ENCODE measurements around the gene PRRC2B.

Gene PRRC2B

DNA sequence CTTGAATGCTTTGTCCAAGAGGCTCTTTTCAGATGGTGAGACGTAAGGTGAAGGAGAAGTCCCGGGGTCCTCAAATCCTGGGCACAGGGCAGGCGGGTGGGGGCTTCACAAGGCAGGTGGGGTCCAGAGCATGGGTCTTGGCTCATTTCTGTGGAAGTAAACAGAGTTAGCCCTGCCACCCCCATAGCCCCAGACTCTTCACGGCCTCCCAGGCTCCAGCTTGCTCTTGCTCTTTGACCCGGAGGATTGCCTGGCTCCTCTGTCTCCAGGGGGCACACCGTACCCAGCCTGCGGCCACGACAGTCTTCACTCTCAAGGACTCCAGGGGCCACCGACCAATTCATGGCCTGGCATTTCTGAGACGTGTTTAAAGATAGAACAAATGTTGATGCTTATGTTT, 80.0 kb downstream of the PRRC2B start:
- peak; percentile 41 for DNase-seq

- DNase-seq: peak; percentile 37
These were observed 80.8 kb downstream of the PRRC2B start for GRCh38 chr9:131474711-131475110.

- DNase-seq: peak; percentile 46
These were observed 81.4 kb downstream of the PRRC2B start for GRCh38 chr9:131475111-131475955.

- DNase-seq: no peak
These were observed 82.3 kb downstream of the PRRC2B start for GRCh38 chr9:131475956-131476776.

- no peak for DNase-seq
These were observed 83.0 kb downstream of the PRRC2B start for GRCh38 chr9:131476777-131477345.

GRCh38 chr9:131477367-131477766, 83.5 kb downstream of the PRRC2B start:
- DNase-seq: no peak

DNA sequence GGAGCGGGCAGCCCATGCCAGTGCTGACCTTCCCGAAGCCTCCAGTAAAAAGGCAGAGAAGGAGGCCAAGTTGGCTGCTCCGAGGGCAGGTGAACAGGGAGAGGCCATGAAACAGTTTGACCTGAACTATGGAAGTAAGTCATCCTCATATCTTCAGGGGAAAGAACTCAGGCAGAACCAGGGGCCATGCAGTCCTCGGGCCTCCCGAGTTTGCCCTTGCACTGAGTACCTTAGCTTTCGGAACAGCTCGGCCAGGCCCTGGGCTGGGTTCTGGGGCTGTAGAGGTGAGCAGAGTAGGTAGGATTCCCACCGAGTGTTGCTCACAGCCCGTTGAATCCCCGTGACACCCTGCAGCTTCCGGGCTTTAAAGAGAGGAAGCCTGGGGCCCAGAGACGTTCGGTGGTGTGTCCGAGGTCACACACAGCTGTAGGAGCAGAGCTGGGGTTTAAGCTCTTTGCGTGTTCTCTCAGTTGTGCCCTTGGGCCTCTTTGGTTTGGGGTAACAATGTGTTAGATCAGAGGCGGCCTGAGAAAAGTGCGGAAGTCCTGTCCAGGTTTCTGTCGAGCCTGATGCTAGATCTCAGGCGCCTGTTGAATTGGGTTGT, 84.0 kb downstream of the PRRC2B start:
- DNase-seq: no peak

DNA sequence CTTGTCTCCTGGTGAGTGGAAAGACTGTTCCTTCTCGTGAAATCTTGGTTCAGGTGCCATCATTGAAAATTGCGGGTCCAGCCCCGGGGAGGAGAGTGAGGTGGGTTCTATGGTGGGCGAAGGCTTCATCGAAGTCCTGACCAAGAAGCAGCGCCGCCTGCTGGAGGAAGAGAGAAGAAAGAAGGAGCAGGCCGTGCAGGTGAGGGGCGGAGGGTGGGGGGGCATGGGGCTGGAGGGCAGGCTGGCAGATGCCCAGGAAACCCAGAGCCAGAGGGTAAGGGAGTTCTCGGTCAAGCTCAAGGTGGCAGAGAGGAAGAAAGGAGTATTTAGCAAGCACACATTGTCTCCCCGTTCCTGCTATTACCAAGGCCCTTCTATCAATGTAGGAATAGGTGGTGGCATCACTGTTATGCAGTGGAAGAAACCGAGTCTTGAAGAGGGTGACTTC, 84.6 kb downstream of the PRRC2B start:
- no peak for DNase-seq

- no peak for DNase-seq
These were observed 85.0 kb downstream of the PRRC2B start for GRCh38 chr9:131478911-131479310.

GRCh38 chr9:131480258-131480657, 86.4 kb downstream of the PRRC2B start:
- no peak for DNase-seq

DNA sequence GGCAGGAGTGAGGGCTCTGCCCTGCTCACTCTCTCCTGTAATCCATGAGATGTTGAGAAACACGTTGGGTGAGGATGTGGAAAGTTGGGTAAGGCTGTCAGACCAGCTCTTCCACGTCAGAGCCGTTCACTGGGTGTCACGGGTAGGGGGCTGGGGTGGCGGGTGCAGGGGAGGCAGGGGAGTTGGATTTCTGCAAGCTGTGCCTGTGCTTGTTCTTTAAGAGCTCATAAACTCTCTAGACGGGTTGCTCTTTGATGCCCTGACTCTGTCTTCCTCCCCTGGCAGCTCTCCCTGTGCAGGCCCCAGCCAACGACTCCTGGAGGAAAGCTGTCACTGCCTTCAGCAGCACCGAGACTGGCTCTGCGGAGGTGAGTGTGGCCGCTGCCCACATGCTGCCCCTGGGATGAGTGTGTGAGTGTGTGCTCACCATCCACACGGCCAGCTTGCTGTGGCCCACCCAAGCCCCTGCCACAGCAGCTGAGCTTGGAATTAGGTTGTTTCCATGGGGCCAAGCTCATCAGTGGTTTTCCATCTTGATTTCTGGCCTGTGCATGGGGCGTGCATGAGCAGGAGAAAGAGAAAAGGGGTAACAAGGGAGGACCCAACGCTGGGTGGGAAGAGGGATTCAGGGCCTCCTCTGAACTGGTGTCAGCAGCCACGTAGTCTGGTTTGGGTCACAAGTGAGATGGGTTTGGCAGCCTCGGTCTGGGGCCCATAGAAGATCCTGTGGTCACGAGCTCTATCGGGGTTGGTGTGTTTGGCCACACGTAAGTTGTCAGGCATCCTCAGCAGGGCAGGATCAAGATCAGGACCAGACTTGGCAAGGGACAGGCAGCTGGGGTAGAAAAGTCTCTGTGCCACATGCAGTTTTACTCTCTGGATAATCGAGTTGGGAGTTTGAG, 87.8 kb downstream of the PRRC2B start:
- DNase-seq: peak; percentile 42

DNA sequence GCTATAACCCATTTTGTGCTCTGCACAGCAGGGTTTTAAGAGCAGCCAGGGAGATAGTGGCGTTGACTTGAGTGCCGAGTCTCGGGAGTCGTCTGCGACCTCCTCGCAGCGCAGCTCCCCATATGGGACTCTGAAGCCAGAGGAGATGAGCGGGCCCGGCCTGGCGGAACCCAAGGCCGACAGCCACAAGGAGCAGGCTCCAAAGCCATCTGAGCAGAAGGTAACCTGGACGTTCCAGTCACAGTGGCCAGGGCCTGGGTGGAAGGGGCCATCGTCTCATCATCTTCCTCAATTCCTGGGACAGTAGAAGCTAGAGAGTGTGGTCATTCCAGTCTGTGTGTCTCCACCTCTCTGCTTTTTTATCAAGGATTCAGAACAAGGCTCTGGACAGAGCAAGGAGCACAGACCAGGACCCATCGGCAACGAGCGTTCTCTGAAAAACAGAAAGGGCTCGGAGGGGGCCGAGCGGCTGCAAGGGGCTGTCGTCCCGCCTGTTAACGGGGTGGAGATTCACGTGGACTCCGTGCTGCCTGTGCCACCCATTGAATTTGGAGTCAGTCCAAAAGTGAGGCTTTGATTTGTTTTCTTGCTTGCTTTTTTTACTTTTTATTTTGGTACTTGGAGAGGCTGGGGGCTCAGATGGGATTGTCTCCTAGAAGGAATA, 88.6 kb downstream of the PRRC2B start:
- DNase-seq: peak; percentile 51

- peak; percentile 35 for DNase-seq
These were observed 89.6 kb downstream of the PRRC2B start for GRCh38 chr9:131483319-131484050.

DNA sequence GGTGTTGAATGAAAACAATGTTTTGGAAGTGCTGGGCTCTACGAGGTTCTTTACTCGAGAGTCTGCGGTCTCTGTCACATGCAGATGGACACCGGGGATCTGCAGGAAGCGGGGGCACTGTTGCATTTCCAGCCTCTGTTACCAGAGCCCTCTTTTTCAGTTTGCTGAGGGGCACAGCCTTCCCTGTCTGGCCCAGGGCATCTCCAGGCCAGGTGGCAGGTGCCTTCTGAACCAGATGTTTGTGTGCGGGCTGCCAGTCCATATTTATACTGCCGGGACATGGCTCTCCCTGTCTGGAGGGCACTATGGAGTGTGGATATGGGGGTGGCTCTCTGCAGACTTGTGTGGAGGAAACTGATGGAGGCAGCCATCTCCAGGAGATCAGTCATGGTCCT, 90.2 kb downstream of the PRRC2B start:
- peak; percentile 40 for DNase-seq

DNA sequence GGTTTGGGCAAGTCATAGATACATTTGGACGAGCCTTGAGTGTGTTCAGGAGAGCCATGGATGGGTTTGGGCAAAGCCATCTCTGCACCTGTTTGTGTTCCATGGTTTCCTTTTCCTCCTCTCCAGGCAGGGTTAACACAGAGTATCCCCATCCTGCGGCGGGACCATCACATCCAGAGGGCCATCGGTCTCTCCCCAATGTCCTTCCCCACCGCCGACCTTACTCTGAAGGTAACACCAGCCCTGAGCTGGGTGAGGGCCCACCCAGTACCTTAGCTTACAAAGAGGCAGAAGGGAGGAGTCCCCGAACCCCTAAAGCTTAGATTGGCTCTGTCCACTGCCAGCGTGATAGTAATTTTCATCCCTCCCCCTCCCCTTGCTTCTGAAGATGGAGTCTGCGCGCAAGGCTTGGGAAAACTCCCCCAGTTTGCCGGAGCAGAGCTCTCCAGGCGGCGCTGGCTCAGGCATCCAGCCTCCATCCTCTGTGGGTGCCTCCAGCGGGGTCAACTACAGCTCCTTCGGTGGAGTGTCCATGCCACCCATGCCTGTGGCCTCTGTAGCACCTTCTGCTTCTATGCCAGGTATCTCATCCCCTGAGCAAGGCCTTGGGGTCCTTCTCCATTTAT, 90.8 kb downstream of the PRRC2B start:
- DNase-seq: peak; percentile 29

GRCh38 chr9:131485206-131485605, 91.3 kb downstream of the PRRC2B start:
- DNase-seq: peak; percentile 56

DNA sequence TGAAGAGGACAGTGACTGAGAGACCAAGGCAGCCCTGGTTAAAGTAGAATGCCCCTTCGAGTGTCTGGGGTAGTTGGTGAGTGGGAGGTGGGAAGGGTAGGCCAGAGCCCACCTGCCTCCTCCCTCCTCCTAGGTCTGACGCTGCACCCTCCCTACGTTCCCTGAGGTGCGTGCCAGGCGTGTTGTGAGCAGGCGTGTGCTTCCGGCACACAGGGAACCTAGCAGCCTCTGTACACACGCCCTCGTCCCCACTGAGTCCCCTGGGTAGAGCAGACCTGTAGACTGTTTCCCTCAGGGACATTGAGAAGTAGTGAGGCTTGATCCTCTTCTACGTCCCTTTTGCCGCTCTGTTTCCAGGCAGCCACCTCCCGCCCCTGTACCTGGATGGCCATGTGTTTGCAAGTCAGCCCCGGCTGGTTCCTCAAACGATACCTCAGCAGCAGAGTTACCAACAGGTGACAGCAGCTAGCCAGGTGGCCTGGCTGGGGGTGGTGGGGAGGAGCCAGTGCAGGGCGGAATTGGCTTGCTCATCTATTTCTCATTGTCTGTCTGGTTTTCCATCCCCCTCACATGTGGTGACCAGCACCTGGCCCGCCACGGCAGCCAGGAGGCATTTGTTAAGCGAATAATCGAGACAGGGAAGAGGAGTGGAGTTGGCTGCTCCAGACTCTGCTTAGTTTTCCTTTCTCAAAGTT, 92.0 kb downstream of the PRRC2B start:
- DNase-seq: peak; percentile 52

- peak; percentile 45 for DNase-seq
These were observed 93.1 kb downstream of the PRRC2B start for GRCh38 chr9:131487001-131487400.

GRCh38 chr9:131487621-131488031, 93.7 kb downstream of the PRRC2B start:
- peak; percentile 60 for DNase-seq

- DNase-seq: no peak
These were observed 96.6 kb downstream of the PRRC2B start for GRCh38 chr9:131490514-131490913.

Measured in islet precursor cell (in vitro differentiated cells).